ENCODE results near the gene DZANK1.

DNA sequence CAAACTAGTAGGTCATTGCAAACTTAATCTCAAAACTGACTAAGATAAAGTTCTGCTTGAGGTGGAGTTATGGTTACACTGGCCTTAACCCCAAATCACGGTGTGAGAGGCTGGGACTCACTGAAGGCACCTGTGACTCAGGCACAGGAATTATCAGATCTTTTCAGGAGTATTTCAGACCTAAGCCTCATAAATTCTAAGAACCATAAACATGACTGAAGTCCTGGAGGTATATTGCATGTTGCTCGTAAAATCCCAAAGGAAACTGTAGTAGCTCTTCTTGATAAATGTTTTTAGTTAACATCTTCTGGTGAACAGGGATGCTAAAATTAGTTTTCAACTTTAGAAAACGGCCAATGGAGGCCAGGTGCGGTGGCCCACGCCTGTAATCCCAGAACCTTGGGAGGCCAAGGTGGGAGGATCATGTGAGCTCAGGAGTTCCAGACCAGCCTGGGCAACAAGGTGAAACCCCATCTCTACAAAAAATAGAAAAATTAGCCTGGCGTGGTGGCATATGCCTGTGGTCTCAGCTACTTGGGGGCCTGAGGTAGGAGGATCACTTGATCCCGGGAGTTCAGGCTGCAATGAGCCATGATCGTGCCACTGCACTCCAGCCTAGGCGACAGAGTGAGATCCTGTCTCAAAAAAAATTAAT lies 36.5 kb downstream of the DZANK1 start:
- TF ChIP-seq USF2 (IDR thresholded peaks at IDR 0.05; ENCODE audit: borderline replicate concordance, low read depth, low read length), result no peak
- TF ChIP-seq, protein P1, sequence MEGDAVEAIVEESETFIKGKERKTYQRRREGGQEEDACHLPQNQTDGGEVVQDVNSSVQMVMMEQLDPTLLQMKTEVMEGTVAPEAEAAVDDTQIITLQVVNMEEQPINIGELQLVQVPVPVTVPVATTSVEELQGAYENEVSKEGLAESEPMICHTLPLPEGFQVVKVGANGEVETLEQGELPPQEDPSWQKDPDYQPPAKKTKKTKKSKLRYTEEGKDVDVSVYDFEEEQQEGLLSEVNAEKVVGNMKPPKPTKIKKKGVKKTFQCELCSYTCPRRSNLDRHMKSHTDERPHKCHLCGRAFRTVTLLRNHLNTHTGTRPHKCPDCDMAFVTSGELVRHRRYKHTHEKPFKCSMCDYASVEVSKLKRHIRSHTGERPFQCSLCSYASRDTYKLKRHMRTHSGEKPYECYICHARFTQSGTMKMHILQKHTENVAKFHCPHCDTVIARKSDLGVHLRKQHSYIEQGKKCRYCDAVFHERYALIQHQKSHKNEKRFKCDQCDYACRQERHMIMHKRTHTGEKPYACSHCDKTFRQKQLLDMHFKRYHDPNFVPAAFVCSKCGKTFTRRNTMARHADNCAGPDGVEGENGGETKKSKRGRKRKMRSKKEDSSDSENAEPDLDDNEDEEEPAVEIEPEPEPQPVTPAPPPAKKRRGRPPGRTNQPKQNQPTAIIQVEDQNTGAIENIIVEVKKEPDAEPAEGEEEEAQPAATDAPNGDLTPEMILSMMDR (IDR thresholded peaks at IDR 0.05), result no peak
- no peak for TF ChIP-seq GABPA (IDR thresholded peaks at IDR 0.05; ENCODE audit: low read depth)

Measured in SK-N-SH (cell line).